Breast epithelium (tissue), 4 donors: Measurements from ENCODE around the gene TMEM213. TPM values are rescaled to one million over a fixed set of nuclear protein-coding genes. Genes with fewer than 3 reads are reported as not detected.

Source experiments
- DNase-seq, 2 donors: peaks; one replicate each; pipeline ENCODE4 v3.0.0-alpha.2; 2019; ENCODE audit warnings: low spot score in 2 of 2
- H3K27ac ChIP-seq, 2 donors: fragments of 200-600 bp; sonication (generic) in 1 of 2; one replicate each; pipeline ENCODE4 v1.5.1; 2016 to 2019; ENCODE audit warnings: mild to moderate bottlenecking in 1 of 2
- H3K27me3 ChIP-seq, 2 donors: fragments of 200-600 bp; sonication (generic) in 1 of 2; one replicate each; pipeline versions ENCODE4 v1.5.1 to v1.6.0; 2017 to 2019; ENCODE audit warnings: control low read depth in 1 of 2, mild to moderate bottlenecking in 1 of 2
- H3K36me3 ChIP-seq: fragments of 200-600 bp; one replicate; pipeline ENCODE4 v1.5.1; 2019
- H3K4me1 ChIP-seq, 2 donors: fragments of 200-600 bp; sonication (generic); one replicate each; pipeline ENCODE4 v1.5.1; 2016 to 2019; ENCODE audit warnings: control low read depth in 1 of 2
- H3K4me3 ChIP-seq, 3 donors: fragments of 200-600 bp; sonication (generic); 1 replicate in 2 of 3; 2 replicates in 1 of 3; pipeline ENCODE4 v1.5.1; 2016 to 2019; ENCODE audit warnings: mild to moderate bottlenecking in 3 of 3, moderate library complexity in 2 of 3
- H3K9me3 ChIP-seq, 2 donors: fragments of 200-600 bp; sonication (generic) in 1 of 2; one replicate each; pipeline ENCODE4 v1.5.1; 2016 to 2019; ENCODE audit warnings: control low read depth in 1 of 2
- CTCF ChIP-seq, 3 donors: fragments of 450-650 bp; IDR thresholded peaks; one replicate each; pipeline ENCODE4 v1.5.1; 2016 to 2017; ENCODE audit warnings: antibody characterized with exemption in 3 of 3, mild to moderate bottlenecking in 3 of 3, moderate library complexity in 3 of 3
- POLR2A ChIP-seq: fragments of 450-650 bp; IDR thresholded peaks from one replicate; pipeline ENCODE4 v1.6.1; 2016; ENCODE audit warnings: antibody characterized with exemption, mild to moderate bottlenecking, moderate library complexity
- POLR2AphosphoS5 ChIP-seq, 3 donors: sonication (generic); formaldehyde crosslinking; IDR thresholded peaks; one replicate each; pipeline ENCODE4 v1.6.1; 2017; ENCODE audit warnings: antibody characterized with exemption in 3 of 3
- intact Hi-C: fragments of 100-400 bp; cut with DNase I; formaldehyde crosslinking; loops from one replicate; pipeline ENCODE4 v1.15.1; 2023; ENCODE audit warnings: low total_unique reads
- total RNA-seq, 3 donors: library from RNA; depleted of rRNA; stranded (reverse); fragments of >200 nt; gene quantifications; one replicate each; pipeline ENCODE4 v1.1.0, GENCODE V29; 2016

TMEM213 gene
- total RNA-seq, 3 donors from 2014 or later = 0.88 to 2.3 TPM; not detected in 1

GRCh38 chr7:138885383-138886147 is 87.8 kb downstream of the TMEM213 start:
- intact Hi-C loops = no loop called here
- H3K9me3 ChIP-seq = no peaks in the 10 kb centered on the region
- DNase-seq = no peak
- no peaks in the 10 kb centered on the region for H3K27me3 ChIP-seq
- no peak overlapping the region for H3K4me3 ChIP-seq
- H3K36me3 ChIP-seq = no peaks in the 10 kb centered on the region
- no peaks in the 10 kb centered on the region for H3K4me1 ChIP-seq
- H3K27ac ChIP-seq = no peak overlapping the region
- TF ChIP-seq POLR2A (no peak), CTCF (IDR thresholded peaks at IDR 0.05) (no peak), POLR2AphosphoS5 (IDR thresholded peaks at IDR 0.05) (no peak)

- Histone ChIP-seq H3K4me3 (no peak overlapping the region), H3K4me1 (no peaks in the 10 kb centered on the region), H3K36me3 (no peaks in the 10 kb centered on the region), H3K27me3 (no peaks in the 10 kb centered on the region), H3K9me3 (no peaks in the 10 kb centered on the region), H3K27ac (no peak overlapping the region)
- TF ChIP-seq CTCF (IDR thresholded peaks at IDR 0.05) = peak in 2 of 3 donors; percentile 60 to 62
- no peak for TF ChIP-seq POLR2A
- DNase-seq = no peak
- intact Hi-C loops = no loop called here
These were observed 88.7 kb downstream of the TMEM213 start for GRCh38 chr7:138886501-138886917.

- H3K4me3 ChIP-seq = no peak overlapping the region
- H3K27me3 ChIP-seq = no peaks in the 10 kb centered on the region
- H3K36me3 ChIP-seq = no peaks in the 10 kb centered on the region
- no peaks in the 10 kb centered on the region for H3K4me1 ChIP-seq
- TF ChIP-seq CTCF (IDR thresholded peaks at IDR 0.05) (no peak), POLR2A (no peak), POLR2AphosphoS5 (IDR thresholded peaks at IDR 0.05) (no peak)
- intact Hi-C loops = no loop called here
- no peak for DNase-seq
- H3K9me3 ChIP-seq = no peaks in the 10 kb centered on the region
- no peak overlapping the region for H3K27ac ChIP-seq
These were observed 89.4 kb downstream of the TMEM213 start for GRCh38 chr7:138887085-138887710.

Other genes starting within 250 kb of the TMEM213 start
- gene SVOPL, start 96.6 kb upstream of the TMEM213 start, total RNA-seq = under 1 TPM in 2 of 3 donors, not detected in 1; 0.15 to 0.33 TPM
- 1 to 10 TPM in 2 of 3 donors, not detected in 1; 2.6 to 4.7 TPM for gene ATP6V0A4, start 202 bp downstream of the TMEM213 start, total RNA-seq
- gene KIAA1549, start 183.4 kb downstream of the TMEM213 start, total RNA-seq = 1 to 10 TPM; 1.8 to 3.9 (median 2.8) TPM
- 10 to 100 TPM; 12.5 to 24.9 (median 19.3) TPM for gene ZC3HAV1L, start 238.0 kb downstream of the TMEM213 start, total RNA-seq